GM19351 (cell line): ENCODE results near the gene TNNI3.
"Not testable (repeated sequence)": the region's sequence is repeated elsewhere in the genome, so short reads cannot be mapped to it uniquely, and the experiment has no call there.

Experiments
- ATAC-seq: cut with Tn5 transposase; IDR thresholded peaks from one replicate; pipeline ENCODE4 v1.9.1; 2021; ENCODE audit warnings: mild to moderate bottlenecking, moderate library complexity; ENCODE audit not compliant: unreplicated experiment

The TNNI3 gene

DNA sequence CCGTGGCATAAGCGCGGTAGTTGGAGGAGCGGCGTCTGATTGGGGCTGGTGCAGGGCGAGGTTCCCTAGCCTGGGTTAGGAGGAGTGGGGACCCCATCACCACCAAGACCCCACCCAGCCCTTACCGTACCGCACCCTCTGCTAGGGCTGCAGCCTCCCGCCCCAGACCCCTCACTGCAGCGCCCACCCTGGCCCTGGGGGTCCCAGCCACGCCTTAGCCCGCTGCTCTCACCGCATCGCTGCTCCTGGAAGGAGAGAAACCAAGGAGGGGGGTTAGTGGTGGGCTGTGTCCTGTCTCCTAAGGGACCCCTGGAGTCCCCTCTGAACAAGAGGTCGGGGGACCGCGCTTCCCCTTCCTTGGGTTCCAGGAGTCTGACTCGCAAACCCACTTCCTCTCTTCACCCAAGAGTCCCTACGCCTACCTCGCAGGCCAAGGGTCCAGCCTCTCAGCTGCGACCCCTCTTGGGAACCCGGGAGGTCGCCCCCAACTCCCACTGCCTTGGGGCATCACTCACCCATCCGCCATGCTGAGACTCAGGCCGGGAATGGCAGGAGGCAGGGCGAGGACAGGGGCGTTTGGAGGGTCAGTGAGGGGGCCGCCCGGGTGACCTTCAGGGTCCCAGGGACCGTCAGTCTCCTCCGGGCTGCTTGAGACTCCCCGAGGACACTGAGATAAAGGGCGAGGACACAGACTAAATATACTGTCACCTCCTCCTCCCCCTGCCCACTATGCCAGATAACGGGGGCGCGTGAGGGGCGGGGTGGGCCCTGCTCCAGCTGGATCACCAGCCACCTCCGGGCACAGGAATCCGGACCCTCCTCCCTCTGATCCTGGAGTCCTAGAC, at the start of gene TNNI3:
Gene TNNI3, minus strand, starts transcription at position 669 of the 845 bp plus-strand sequence. Its CDS starts 143 bp downstream, at position 526.
- no peak for ATAC-seq

DNA sequence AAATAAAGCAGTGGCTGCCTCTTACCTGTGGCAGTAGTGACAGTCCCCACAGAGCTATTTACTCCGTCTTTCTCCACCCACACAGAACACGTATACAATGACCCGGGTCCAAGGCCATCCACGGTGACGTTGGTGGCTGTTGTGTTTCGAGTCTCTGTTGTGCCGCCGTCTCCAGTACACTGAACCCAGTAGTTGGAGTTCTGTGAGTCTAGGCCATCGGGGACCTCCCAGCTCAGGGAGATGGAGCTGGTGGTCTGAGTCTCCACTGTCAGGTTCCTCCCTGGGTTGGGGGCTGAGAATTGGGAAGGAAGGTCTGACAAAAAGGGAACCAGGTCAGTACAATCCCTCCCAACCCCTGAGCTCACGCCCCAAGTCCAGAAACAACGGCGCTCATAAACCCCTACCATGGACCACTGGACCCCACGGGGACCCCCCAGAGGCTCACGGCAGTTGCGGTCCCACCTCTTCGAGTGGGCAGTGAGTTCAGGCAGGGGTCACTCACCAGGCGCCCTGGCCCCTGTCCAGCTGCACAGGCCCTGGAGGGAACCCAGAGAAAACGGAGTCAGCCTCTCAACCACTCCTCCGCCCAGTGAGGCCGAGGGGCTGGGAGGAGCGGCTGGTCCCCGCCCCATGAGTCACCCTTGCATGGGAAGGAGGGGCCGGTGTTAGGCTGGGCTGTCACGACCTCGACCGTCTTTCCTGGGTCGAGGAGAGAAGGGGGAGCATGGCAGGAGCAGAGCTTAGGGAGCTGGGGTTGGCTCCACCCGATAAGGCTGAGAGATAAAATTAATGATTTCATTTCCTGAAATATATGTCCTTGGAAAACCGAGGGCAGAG, 49.4 kb upstream of the TNNI3 start:
- no peak for ATAC-seq

DNA sequence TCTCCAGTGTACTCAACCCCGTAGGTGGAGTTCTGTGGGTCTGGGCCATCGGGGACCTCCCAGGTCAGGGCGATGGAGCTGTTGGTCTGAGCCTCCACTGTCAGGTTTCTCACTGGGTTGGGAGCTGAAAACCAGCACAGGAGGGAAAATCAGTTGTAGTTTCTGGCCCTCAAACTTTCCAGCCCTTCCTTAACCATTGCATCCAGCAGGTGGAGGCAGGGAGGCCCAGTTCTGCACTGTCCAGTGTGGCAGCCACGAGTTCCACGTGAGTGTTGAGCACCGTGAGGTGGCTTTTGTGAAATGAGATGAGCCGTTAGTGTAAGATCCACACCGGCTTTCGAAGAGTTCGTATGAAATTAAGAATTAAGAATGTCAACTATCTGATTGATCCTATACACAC, 44.7 kb upstream of the TNNI3 start:
- not testable (repeated sequence) for ATAC-seq

DNA sequence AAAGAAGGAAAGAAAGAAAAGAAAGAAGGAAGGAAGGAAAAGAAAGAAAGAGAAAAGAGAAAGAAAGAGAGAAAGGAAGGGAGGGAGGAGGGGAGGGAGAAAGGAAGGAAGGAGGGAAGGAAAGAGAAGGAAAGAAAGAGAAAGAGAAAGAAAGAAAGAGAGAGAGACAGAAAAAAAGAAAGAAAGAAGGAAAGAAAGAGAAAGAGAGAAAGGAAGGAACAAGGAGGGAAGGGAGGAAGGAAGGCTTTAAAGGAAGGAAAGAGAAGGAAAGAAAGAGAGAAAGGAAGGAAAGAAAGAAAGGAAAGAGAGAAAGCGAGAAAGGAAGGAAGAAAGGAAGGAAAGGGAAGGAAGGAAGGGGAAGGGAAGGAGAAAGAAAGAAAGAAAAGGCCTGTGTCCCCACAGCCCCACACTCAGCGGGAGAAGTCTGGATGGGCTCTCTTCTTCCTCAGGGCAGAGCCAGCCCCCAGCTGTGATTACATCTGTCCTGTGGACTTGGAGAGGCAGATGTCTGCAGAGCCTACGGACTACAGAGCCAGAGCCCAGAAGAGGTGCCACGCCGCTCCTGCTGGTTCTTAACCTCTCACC, 42.2 kb upstream of the TNNI3 start:
- ATAC-seq = no peak

DNA sequence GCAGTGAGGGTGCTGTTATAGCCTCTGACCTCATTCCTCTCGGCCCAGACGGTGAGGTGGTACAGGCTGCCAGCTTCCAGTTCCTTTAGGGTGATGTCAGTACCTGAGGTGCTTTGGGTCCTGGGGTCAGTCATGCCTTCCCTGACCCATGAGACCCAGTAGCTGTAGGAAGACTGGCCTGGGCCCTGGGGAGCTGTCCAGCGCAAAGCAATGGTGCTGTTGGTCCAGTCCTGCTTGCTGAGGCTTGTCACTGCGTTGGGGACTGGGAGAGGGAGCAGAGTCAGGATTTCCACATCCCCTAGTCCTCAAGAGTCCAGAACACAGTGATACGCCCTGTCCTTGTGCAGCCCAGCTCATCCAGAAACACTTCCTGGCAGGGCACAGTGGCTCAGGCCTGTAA, 41.1 kb upstream of the TNNI3 start:
- ATAC-seq = no peak

DNA sequence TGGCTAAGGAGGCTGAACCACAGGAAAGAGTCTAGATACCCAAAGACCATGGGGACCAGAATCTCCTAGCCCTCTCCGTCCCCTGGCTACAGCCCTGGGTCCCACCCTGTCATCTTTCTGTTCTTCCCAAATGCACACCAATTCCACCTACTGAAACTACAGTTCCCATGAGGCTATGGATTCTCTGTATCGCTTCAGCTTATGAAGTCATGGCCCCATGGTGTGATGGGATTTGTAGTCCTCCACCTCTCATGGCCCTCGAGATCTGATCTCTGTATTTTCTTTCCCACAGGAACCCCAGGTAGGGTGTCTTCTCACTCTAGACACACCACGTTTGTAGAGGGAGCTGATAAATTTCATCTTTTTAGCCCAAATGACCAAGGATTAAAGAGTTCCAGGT, 40.0 kb upstream of the TNNI3 start:
- ATAC-seq = no peak

DNA sequence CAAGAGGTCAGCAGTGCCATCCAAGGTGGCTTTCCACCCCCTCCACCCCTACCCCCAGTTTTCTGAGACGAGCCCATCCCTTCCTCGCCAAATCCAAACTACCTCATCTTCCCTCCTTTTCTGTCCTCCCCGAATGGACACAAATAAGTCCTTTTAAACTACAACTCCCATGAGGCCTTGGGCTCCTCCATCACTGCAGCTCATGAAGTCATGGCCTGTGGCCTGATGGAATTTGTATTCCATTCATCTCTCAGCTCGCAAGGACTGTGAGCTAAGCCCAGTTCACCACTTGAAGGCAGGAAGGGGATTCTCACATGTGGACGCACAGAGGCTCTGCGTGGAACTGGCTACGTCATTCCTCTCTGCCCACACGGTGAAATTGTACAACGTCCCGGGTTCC, 39.3 kb upstream of the TNNI3 start:
- no peak for ATAC-seq

DNA sequence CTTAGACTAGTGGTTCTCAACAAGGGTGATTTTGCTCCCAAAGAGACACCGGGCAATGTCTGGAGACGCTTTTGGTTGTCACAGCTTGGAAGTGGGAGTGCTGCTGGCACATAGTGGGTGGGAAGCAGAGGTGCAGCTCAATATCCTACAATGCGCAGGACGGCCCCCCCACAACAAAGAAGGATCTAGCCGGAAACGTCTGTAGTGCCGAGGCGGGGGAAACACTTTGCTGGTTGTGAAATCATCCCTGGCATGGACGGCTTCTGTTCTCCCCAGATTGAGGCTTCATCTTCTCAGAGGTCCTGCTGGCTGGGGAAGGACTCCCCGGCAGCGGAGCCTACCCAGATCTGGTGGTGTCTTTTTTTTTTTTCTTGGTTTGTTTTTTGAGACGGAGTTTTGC, 35.9 kb upstream of the TNNI3 start:
- ATAC-seq = no peak

DNA sequence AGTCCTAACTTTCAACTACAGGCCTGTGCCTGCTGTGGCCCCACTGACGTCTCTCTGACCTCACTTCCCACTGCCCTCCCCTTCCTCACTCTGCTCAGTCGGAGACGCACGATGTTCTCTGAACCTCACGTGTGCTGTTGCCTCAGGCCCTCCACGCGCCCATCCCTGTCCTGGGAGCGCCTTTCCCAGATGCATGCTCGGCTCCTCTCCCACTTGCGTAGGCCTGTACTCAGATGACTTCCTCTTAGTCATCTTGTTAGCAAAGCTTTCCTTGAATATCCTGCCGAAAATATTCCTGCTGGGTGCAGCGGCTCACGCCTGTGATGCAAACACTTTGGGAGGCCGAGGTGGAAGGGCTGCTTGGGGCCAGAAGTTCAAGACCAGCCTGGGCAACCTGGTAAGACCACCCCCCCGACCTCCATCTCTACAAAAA, 31.9 kb upstream of the TNNI3 start:
- ATAC-seq = no peak

DNA sequence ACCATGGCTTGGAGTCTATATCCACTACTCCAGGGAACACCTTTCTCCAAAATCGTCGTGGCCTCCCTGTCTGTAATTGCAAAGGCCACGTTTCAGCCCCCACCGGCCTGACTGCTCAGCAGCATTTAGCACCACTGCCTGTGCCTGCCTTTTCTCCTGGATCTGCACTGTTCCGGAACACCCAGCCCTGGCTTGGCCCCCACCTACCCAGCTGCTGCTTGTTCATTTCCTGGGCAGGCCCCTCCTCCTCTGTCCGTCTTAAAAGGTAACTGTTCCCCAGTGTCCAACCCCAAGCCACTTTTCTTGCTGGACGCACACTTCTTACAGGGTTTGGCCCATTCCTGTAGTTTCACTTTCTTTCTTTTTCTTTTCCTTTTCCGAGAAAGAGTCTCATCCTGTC, 31.1 kb upstream of the TNNI3 start:
- no peak for ATAC-seq

DNA sequence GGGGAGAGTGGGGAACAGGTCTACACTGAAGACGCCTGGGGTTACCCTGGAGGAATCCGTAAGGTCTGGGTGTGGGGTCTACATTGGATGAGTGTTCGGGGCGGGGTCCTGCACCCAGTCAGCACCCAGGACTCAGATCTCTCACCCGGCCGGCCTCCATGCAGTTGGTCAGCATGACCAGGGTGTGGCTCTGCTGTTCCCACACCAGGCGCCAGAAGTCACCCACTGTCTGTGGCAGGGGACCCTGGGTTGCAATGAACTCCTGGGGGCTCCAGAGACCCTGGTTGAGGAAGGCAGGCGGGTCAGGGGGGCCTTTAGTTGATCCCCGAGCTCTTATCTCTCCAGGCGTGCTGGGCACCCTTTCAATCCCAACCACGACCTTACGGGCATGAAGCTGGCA, 28.5 kb upstream of the TNNI3 start:
- no peak for ATAC-seq

DNA sequence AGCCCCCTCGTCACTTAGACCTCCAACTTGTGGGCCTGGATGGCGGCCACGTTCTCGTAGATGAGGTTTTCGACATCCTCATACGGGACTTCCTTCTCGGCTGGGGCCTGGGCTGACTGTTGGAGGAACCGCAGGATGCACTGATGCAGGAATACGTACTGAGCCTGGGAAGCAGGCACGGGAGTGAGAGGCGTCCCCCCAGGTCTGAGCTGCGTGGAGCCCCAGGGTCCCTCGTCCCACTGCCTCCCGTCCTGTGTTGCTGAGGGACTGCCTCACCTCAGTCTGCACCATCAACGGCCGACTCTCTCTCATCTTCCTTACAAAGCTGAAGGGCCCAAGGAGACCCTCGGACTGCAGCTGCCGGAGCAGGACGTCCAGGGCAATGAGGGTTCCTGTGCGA, 24.2 kb upstream of the TNNI3 start:
- no peak for ATAC-seq

DNA sequence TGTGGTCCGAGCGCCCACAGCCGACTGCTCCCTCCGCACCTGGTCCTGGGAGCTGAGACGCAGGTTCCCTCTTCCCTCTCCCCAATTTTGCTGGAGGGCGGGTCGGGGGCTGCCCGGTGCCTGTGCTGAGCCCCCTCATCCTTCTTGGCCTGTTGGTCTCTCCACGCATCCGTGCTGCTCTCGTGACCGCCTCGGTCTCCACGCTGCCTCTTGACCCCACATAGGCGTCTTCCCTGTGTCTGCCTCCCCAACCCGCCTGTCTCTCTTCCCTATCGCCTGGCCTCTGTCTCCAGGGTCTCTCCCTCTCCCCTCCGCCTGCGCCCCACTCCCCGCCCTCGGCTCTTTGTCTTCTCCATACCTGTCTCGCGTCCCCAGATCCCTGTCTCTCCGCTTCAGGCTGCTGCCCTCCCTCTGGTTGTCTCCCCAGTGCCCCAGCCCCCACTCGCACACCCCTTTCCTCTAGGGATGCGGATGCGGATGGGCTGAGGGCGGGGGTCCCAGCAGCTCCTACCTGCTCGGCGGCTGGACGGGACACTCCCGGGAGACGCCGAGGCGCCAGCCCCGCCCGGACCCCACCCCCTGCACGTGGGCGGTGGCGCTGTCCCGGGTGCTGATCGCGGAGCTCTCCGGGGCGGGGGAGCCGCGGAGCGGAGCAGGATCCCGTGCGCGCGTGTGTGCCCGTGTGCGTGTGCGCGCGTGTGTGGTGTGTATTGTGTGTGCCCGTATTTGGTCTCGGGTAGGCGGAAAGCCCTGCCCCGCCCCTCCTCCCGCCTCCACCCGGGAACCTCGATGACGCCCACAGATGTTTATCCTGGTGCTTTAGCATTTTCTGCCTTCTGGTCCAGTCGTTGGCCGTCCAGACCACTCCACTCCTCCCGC, 22.3 kb upstream of the TNNI3 start, which contains the start of gene SYT5:
Gene SYT5, minus strand, starts transcription at position 684 of the 879 bp plus-strand sequence. CDS start 1,248 bp downstream, outside the sequence.
- ATAC-seq = no peak

DNA sequence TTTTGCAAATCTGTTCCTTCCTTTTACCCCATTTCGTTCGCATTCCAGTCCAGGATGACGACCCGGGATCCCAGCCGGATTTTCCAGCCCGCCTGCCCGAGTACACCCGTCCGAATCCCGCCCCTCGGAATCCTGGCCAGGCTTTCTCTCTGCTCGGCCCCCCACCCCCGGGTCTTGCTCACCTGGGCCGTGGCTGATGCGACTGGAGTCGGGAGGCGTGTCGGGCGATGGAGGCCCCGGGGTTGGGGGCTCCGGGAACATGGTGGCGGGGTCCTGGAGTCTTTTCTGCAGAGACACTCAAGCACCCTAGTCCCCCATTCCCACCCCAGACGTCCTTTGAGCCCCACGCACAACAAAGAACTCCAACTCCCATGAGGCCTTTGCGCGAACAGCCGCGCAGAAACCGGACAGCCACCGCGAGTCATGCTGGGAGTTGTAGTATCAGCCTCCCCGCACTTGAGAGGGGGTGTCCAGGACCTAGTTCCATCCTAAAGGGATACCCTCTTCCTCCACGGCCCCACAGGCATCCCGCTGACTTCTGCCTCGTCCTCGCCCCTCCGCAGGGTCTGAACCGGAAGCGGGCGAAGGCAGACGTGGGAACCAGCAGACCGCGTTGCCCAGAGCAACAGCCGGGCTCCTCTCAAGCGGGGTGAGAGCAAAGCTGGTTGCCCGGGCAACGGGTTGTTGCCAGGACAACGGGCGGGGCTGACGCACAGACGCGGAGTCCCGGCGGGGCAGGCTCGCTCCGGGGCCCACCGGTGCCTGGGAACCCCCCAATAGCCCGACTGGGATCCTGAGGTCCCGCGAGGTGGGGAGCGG, 21.5 kb upstream of the TNNI3 start:
- ATAC-seq = peak; percentile 83

DNA sequence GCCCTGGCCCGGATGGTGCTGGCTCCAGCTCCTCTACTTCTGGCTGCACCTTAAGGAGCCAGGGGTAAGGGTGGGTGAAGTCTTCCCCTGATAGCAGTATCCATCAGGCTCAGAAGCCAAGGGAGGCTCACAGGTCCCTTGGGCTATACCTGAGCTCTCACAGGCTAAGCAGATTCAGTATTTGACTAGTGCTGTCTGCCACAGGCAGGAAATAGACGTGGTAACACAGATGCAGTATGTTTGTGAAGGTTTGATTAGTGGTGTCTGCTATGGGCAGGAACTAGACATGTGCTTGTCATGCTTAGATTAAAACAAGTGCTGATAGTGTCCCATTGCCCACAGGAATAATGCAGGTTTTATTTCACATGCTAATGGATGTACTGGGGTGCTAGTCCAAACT, 18.5 kb upstream of the TNNI3 start:
- ATAC-seq = no peak

DNA sequence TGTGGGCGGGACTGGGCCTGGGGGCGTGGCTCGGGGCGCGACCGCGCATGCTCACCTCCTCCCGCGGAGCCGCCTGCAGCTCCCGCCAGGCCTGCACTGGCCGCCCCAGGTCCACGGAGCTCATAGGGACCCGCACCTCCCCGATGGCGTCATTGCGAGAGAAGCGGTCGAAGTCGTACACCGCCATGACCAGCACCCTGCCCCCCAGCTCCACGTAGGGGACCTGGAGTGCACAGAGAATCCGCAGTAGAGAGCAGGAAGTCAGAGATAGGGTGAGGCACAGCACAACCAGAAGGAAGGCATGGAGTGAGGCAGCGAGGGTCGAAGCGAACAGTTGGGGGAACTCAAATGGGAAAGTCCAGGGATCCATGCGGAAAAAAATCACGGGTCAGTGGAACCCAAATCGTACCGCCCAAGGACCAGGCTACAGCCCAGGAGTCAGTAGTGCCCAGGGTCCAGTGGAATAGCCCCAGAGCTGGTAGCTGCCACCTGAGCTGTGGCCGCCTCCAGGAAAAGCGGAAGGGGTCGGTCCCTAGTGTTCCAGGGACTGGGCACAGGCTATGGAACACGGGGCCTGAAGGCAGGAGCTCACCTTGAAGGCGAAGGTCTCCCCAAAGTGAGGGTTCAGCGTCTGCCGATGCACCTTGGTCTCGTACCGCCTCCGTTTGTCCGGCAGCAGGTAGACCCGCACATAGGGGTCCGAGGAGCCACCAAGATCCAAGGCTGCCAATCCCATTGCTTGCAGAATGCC, 17.8 kb upstream of the TNNI3 start:
- ATAC-seq = no peak

DNA sequence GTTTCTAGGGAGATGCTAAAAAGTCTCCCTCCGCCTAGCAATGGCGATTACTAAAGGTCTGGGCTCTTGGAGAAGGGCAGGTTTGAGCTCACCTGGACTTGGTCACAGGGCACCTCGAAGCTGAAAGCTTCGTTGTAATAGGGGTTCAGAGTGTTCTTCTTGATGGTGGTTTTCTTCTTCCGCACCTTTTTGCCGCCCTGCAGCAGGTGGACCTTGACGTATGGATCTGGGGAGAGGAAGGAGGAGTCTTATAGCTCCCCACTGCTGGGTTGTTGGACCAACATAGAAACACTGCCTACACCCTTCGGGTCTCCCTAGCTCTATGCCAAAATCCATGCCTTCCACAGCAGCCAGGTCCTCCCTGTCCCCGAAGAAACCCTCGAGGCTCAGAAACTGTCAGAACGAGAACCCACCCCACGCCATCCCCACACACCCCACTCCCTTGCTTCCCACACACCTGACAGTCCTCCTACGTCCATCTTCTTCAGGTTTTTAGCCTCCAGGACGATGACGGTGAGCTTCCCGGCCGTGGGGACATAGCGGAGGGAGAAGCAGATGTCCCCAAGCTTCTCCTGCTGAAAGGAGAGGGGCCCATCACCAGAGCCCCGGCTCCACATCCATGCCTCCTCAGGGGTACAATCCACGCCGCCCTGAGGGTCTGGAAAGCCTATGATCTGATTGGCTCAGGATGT, 17.0 kb upstream of the TNNI3 start:
- no peak for ATAC-seq

DNA sequence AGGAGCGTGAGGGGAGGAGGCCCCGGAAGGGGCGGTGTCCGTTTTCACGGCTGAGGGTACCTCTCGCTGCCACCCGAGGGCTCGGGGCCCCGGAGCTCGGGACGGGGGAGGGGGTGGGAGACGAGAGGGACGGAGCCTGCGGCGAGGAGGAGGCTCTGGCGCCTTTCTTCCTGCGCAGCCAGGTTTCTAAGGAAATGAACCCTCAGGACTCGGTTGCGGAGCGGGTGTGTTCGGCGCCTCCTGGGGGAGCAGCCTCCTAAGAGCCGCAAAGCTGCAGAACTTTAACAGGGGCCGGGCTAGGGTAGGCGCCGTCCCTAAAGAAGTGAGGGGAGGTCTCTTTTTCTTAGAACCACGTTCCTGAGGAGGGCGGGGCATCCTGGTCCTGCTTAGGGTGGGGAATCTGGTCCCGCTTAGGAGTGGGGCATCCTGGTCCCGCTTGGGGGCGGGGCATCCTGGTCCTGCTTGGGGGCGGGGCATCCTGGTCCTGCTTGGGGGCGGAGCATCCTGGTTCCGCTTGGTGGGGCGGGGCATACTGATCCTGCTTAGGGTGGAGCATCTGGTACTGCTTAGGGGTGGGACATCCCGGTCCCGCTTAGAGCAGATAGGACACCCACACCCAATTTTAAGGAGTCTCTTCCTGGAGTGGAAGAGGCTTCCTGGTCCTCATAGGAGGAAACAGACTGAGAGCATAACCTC, 16.3 kb upstream of the TNNI3 start:
- no peak for ATAC-seq
